ENCODE measurements around the gene PRKG1.
"Not testable (repeated sequence)": the region's sequence is repeated elsewhere in the genome, so short reads cannot be mapped to it uniquely, and the experiment has no call there.

PRKG1 gene

GRCh38 chr10:51658000-51658399 lies 583.7 kb downstream of the PRKG1 start:
- no peak for DNase-seq (ENCODE audit: low spot score)

- DNase-seq (ENCODE audit: low spot score) = no peak
Observed at GRCh38 chr10:51659344-51659743, 585.1 kb downstream of the PRKG1 start.

- no peak for DNase-seq (ENCODE audit: low spot score)
Observed at GRCh38 chr10:51663086-51663485, 588.8 kb downstream of the PRKG1 start.

- no peak for DNase-seq (ENCODE audit: low spot score)
Observed at GRCh38 chr10:51666456-51666855, 592.2 kb downstream of the PRKG1 start.

- peak; percentile 47 for DNase-seq (ENCODE audit: low spot score)
Observed at GRCh38 chr10:51667678-51668335, 593.5 kb downstream of the PRKG1 start.

- no peak for DNase-seq (ENCODE audit: low spot score)
Observed at GRCh38 chr10:51668336-51668689, 594.0 kb downstream of the PRKG1 start.

- no peak for DNase-seq (ENCODE audit: low spot score)
Observed at GRCh38 chr10:51669041-51669440, 594.8 kb downstream of the PRKG1 start.

- DNase-seq (ENCODE audit: low spot score) = no peak
Observed at GRCh38 chr10:51672039-51672535, 597.8 kb downstream of the PRKG1 start.

GRCh38 chr10:51675088-51675487 lies 600.8 kb downstream of the PRKG1 start:
- DNase-seq (ENCODE audit: low spot score) = no peak

- DNase-seq (ENCODE audit: low spot score) = no peak
Observed at GRCh38 chr10:51679841-51680240, 605.6 kb downstream of the PRKG1 start.

- DNase-seq (ENCODE audit: low spot score) = peak; percentile 17
Observed at GRCh38 chr10:51683031-51683691, 608.9 kb downstream of the PRKG1 start.

- no peak for DNase-seq (ENCODE audit: low spot score)
Observed at GRCh38 chr10:51685768-51686167, 611.5 kb downstream of the PRKG1 start.

GRCh38 chr10:51687296-51687695 lies 613.0 kb downstream of the PRKG1 start:
- no peak for DNase-seq (ENCODE audit: low spot score)

- not testable (repeated sequence) for DNase-seq (ENCODE audit: low spot score)
Observed at GRCh38 chr10:51688826-51689225, 614.5 kb downstream of the PRKG1 start.

GRCh38 chr10:51689536-51689935 lies 615.2 kb downstream of the PRKG1 start:
- DNase-seq (ENCODE audit: low spot score) = no peak

- DNase-seq (ENCODE audit: low spot score) = no peak
Observed at GRCh38 chr10:51691135-51691534, 616.8 kb downstream of the PRKG1 start.

GRCh38 chr10:51694086-51694768 lies 619.9 kb downstream of the PRKG1 start:
- DNase-seq (ENCODE audit: low spot score) = no peak

GRCh38 chr10:51696251-51696650 lies 622.0 kb downstream of the PRKG1 start:
- DNase-seq (ENCODE audit: low spot score) = no peak

- DNase-seq (ENCODE audit: low spot score) = no peak
Observed at GRCh38 chr10:51698473-51699063, 624.3 kb downstream of the PRKG1 start.

GRCh38 chr10:51699145-51699474 lies 624.8 kb downstream of the PRKG1 start:
- DNase-seq (ENCODE audit: low spot score) = peak; percentile 29

GRCh38 chr10:51699475-51700227 lies 625.4 kb downstream of the PRKG1 start, which contains the start of gene CSTF2T:
Gene CSTF2T (minus strand): TSS chr10:51699595. CDS start chr10:51699549, 46 bp downstream.
- peak; percentile 85 for DNase-seq (ENCODE audit: low spot score)

- no peak for DNase-seq (ENCODE audit: low spot score)
Observed at GRCh38 chr10:51700228-51700817, 626.0 kb downstream of the PRKG1 start.
